ENCODE measurements around the gene PTH1R. TPM values are rescaled to one million over a fixed set of nuclear protein-coding genes. Genes with fewer than 3 reads are reported as not detected.

Gene PTH1R
- polyA plus RNA-seq, 1 of the 3 experiments (the other 2 are of a cell fraction), result 0.07 TPM

DNA sequence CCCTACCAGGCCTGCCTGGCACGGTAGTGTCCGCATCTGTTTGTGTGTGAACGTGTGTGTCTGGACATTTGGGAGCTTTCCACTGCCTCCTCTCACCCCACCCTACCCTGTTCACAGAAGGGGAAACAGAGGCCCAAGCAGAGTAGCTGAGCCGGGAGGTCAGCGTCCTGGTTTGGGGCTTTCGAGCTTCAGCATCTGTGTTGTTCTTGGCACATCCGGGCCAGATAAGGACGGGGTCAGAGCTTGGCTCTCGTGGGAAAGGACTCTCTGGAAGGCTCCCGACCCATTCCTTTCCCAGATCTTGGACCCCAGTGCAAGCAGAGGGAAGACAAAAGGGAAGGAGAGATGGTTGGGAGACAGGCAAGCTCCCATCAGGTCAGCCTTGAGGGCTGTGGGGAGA is 6.3 kb upstream of the PTH1R start:
- no peaks in the 10 kb centered on the region for H3K79me2 ChIP-seq (ENCODE audit: insufficient read depth)
- ChIA-PET POLR2A (interaction anchor here (1.2 kb wide), 1 partner anchor 26 kb away, joined by 5 read pairs; no protein-coding TSS in a partner anchor), CTCF (interaction anchor here (1.1 to 16.8 kb wide), 4 partner anchors 21 to 38 kb away, joined by 3 to 480 read pairs (median 10); partner anchors contain the start of gene PTH1R)
- DNase-seq, result no peak
- no peaks in the 10 kb centered on the region for H3K27me3 ChIP-seq (ENCODE audit: insufficient read depth)
- WGBS (ENCODE audit: low lambda C conversion rate), result 65% methylated on average over 10 of the region's 10 CpGs
- H3K4me2 ChIP-seq, result no peak overlapping the region
- H3K4me3 ChIP-seq (ENCODE audit: low read depth in 2 of 2, low read length in 1 of 2), result no peak overlapping the region
- no peak overlapping the region for H3K27ac ChIP-seq (ENCODE audit: low read depth in 2 of 2, low read length in 1 of 2)
- H3K9ac ChIP-seq, result no peak overlapping the region
- H3K36me3 ChIP-seq (replicated peaks in 1 of 2; ENCODE audit: control insufficient read depth in 1 of 2, insufficient read depth in 2 of 2, low read length in 1 of 2), result no peaks in the 10 kb centered on the region
- peaks cover 0 to 16% of the 10 kb centered on the region in 2 experiments; a peak in 1 of 4 replicates for H3K4me1 ChIP-seq (ENCODE audit: control insufficient read depth in 1 of 2, insufficient read depth in 2 of 2, low read depth in 1 of 2, low read length in 1 of 2)
- no peaks in the 10 kb centered on the region for H3F3A ChIP-seq (replicated peaks; ENCODE audit: insufficient read depth)
- H4K20me1 ChIP-seq (ENCODE audit: insufficient read depth), result no peaks in the 10 kb centered on the region
- no peaks in the 10 kb centered on the region for H3K9me2 ChIP-seq
- no peaks in the 10 kb centered on the region for H3K9me3 ChIP-seq
- TF ChIP-seq, protein P1, sequence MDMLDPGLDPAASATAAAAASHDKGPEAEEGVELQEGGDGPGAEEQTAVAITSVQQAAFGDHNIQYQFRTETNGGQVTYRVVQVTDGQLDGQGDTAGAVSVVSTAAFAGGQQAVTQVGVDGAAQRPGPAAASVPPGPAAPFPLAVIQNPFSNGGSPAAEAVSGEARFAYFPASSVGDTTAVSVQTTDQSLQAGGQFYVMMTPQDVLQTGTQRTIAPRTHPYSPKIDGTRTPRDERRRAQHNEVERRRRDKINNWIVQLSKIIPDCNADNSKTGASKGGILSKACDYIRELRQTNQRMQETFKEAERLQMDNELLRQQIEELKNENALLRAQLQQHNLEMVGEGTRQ (IDR thresholded peaks at IDR 0.05; ENCODE audit: borderline replicate concordance, low read depth, low read length), result no peak
- TF ChIP-seq, protein P2, sequence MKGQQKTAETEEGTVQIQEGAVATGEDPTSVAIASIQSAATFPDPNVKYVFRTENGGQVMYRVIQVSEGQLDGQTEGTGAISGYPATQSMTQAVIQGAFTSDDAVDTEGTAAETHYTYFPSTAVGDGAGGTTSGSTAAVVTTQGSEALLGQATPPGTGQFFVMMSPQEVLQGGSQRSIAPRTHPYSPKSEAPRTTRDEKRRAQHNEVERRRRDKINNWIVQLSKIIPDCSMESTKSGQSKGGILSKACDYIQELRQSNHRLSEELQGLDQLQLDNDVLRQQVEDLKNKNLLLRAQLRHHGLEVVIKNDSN (IDR thresholded peaks at IDR 0.05; ENCODE audit: borderline replicate concordance, low read depth), result no peak
- no peak for TF ChIP-seq EP300 (IDR thresholded peaks at IDR 0.05; ENCODE audit: borderline replicate concordance in 1 of 2, low read depth in 1 of 2, low read length in 1 of 2)
- TF ChIP-seq RFX5 (IDR thresholded peaks at IDR 0.05; ENCODE audit: low read length), result no peak
- TF ChIP-seq, protein P3, sequence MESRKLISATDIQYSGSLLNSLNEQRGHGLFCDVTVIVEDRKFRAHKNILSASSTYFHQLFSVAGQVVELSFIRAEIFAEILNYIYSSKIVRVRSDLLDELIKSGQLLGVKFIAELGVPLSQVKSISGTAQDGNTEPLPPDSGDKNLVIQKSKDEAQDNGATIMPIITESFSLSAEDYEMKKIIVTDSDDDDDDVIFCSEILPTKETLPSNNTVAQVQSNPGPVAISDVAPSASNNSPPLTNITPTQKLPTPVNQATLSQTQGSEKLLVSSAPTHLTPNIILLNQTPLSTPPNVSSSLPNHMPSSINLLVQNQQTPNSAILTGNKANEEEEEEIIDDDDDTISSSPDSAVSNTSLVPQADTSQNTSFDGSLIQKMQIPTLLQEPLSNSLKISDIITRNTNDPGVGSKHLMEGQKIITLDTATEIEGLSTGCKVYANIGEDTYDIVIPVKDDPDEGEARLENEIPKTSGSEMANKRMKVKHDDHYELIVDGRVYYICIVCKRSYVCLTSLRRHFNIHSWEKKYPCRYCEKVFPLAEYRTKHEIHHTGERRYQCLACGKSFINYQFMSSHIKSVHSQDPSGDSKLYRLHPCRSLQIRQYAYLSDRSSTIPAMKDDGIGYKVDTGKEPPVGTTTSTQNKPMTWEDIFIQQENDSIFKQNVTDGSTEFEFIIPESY (IDR thresholded peaks at IDR 0.05; ENCODE audit: borderline replicate concordance, low read depth), result no peak
- no peak for TF ChIP-seq TEAD4 (IDR thresholded peaks at IDR 0.05; ENCODE audit: borderline replicate concordance, insufficient read depth)
- TF ChIP-seq ELF1 (IDR thresholded peaks at IDR 0.05), result no peak
- TF ChIP-seq MEF2A (IDR thresholded peaks at IDR 0.05; ENCODE audit: borderline replicate concordance, low read depth), result no peak
- no peak for TF ChIP-seq GABPA (IDR thresholded peaks at IDR 0.05; ENCODE audit: low read depth)
- TF ChIP-seq FOSL2 (IDR thresholded peaks at IDR 0.05; ENCODE audit: borderline replicate concordance, low read depth), result no peak
- no peak for TF ChIP-seq SIN3A (IDR thresholded peaks at IDR 0.05; ENCODE audit: borderline replicate concordance, low read depth, low read length)
- no peak for TF ChIP-seq SMC3 (IDR thresholded peaks at IDR 0.05; ENCODE audit: low read depth, low read length)
- TF ChIP-seq FOXJ3 (CRISPR knock-in tag; IDR thresholded peaks at IDR 0.05), result no peak
- no peak for TF ChIP-seq RCOR1 (IDR thresholded peaks at IDR 0.05; ENCODE audit: low read length)
- no peak for TF ChIP-seq RXRA (IDR thresholded peaks at IDR 0.05; ENCODE audit: borderline replicate concordance, low read depth)
- TF ChIP-seq, protein P4, sequence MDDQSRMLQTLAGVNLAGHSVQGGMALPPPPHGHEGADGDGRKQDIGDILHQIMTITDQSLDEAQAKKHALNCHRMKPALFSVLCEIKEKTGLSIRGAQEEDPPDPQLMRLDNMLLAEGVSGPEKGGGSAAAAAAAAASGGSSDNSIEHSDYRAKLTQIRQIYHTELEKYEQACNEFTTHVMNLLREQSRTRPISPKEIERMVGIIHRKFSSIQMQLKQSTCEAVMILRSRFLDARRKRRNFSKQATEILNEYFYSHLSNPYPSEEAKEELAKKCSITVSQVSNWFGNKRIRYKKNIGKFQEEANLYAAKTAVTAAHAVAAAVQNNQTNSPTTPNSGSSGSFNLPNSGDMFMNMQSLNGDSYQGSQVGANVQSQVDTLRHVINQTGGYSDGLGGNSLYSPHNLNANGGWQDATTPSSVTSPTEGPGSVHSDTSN (IDR thresholded peaks at IDR 0.05), result no peak
- no peak for TF ChIP-seq MXI1 (IDR thresholded peaks at IDR 0.05; ENCODE audit: low read depth, low read length)
- TF ChIP-seq, protein P5, sequence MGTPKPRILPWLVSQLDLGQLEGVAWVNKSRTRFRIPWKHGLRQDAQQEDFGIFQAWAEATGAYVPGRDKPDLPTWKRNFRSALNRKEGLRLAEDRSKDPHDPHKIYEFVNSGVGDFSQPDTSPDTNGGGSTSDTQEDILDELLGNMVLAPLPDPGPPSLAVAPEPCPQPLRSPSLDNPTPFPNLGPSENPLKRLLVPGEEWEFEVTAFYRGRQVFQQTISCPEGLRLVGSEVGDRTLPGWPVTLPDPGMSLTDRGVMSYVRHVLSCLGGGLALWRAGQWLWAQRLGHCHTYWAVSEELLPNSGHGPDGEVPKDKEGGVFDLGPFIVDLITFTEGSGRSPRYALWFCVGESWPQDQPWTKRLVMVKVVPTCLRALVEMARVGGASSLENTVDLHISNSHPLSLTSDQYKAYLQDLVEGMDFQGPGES (IDR thresholded peaks at IDR 0.05; ENCODE audit: low read depth, low read length), result no peak
- TF ChIP-seq, protein P6, sequence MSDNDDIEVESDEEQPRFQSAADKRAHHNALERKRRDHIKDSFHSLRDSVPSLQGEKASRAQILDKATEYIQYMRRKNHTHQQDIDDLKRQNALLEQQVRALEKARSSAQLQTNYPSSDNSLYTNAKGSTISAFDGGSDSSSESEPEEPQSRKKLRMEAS (IDR thresholded peaks at IDR 0.05; ENCODE audit: low read depth), result no peak
- no peak for TF ChIP-seq RAD21 (IDR thresholded peaks at IDR 0.05; ENCODE audit: low read length)
- H2AFZ ChIP-seq (ENCODE audit: low read depth), result no peak overlapping the region

Data from SK-N-SH (cell line).